ENCODE results near the gene NPW. TPM values are rescaled to one million over a fixed set of nuclear protein-coding genes. Genes with fewer than 3 reads are reported as not detected.
"Not testable (repeated sequence)": the region's sequence is repeated elsewhere in the genome, so short reads cannot be mapped to it uniquely, and the experiment has no call there.

NPW gene
- total and polyA plus RNA-seq, 8 donors = 0.43 to 2.7 (median 0.82) TPM

- 87 to 93% methylated on average over 11 of the region's 11 CpGs for WGBS, 2 donors
- Histone ChIP-seq H3K9me3 (no peaks in the 10 kb centered on the region), H3K27ac (no peak overlapping the region), H3K36me3 (no peaks in the 10 kb centered on the region), H3K4me1 (no peaks in the 10 kb centered on the region), H3K27me3 (no peaks in the 10 kb centered on the region), H3K4me3 (no peak overlapping the region)
- no peak for FAIRE-seq
- DNase-seq = peak in 1 of 6 donors; percentile 26
- TF ChIP-seq, protein P1, sequence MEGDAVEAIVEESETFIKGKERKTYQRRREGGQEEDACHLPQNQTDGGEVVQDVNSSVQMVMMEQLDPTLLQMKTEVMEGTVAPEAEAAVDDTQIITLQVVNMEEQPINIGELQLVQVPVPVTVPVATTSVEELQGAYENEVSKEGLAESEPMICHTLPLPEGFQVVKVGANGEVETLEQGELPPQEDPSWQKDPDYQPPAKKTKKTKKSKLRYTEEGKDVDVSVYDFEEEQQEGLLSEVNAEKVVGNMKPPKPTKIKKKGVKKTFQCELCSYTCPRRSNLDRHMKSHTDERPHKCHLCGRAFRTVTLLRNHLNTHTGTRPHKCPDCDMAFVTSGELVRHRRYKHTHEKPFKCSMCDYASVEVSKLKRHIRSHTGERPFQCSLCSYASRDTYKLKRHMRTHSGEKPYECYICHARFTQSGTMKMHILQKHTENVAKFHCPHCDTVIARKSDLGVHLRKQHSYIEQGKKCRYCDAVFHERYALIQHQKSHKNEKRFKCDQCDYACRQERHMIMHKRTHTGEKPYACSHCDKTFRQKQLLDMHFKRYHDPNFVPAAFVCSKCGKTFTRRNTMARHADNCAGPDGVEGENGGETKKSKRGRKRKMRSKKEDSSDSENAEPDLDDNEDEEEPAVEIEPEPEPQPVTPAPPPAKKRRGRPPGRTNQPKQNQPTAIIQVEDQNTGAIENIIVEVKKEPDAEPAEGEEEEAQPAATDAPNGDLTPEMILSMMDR (IDR thresholded peaks at IDR 0.05) = no peak
- intact Hi-C loops (cut with DNase I) = no loop called here
- no peak for ATAC-seq
Observed at GRCh38 chr16:2030036-2030435, 10.5 kb downstream of the NPW start.

DNA sequence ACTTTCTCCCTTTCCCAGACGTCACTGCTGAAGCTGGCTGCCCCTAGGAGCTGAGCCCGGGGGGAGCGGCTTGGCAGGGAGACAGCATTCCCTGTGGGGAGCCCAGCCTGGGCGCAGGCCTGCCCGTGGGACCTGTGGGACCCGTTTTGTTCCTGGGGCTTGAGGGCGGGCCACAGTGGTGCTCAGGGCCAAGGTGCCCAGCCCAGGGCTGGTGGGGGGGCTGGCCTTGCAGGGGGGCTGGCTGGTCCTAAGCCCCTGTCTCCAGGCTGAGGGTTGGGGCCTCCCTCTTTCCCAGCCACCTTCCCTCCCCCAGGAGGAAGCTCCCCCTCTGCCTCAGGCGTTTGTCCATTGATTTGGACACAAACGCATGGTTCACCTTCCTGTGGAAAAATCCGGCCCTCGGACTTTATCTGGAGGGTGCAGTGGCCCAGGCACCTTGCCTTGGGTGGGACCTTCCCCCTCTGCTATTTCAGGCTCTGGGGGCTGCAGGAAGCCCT is 11.5 kb downstream of the NPW start:
- no peaks in the 10 kb centered on the region for H3K36me3 ChIP-seq
- H3K9me3 ChIP-seq = no peaks in the 10 kb centered on the region
- no peak overlapping the region for H3K4me3 ChIP-seq
- TF ChIP-seq, protein P1 (IDR thresholded peaks at IDR 0.05) = no peak
- WGBS, 2 donors = 78 to 87% methylated on average over 10 to 11 of the region's 11 CpGs
- no peak for FAIRE-seq
- intact Hi-C loops (cut with DNase I) = no loop called here
- no peaks in the 10 kb centered on the region for H3K27me3 ChIP-seq
- peak in 1 of 6 donors; percentile 34 for DNase-seq
- no peak for ATAC-seq
- H3K4me1 ChIP-seq = no peaks in the 10 kb centered on the region
- no peak overlapping the region for H3K27ac ChIP-seq

- FAIRE-seq (no peak), DNase-seq (peak in 2 of 6 donors; percentile 38 to 63), ATAC-seq (no peak)
- 79 to 87% methylated on average over 11 to 15 of the region's 15 CpGs for WGBS, 2 donors
- TF ChIP-seq, protein P1 (IDR thresholded peaks at IDR 0.05) = no peak
- H3K36me3 ChIP-seq = no peaks in the 10 kb centered on the region
- H3K27me3 ChIP-seq = no peaks in the 10 kb centered on the region
- H3K9me3 ChIP-seq = no peaks in the 10 kb centered on the region
- H3K27ac ChIP-seq = peak overlapping the region; percentile 20 to 70 (median 54)
- intact Hi-C loops (cut with DNase I) = no loop called here
- no peak overlapping the region for H3K4me3 ChIP-seq
- H3K4me1 ChIP-seq = no peaks in the 10 kb centered on the region
Observed at GRCh38 chr16:2032285-2033056, 12.9 kb downstream of the NPW start.

GRCh38 chr16:2033057-2033908 is 13.7 kb downstream of the NPW start:
- Histone ChIP-seq H3K36me3 (no peaks in the 10 kb centered on the region), H3K27me3 (no peaks in the 10 kb centered on the region), H3K4me1 (no peaks in the 10 kb centered on the region), H3K9me3 (no peaks in the 10 kb centered on the region), H3K27ac (peak overlapping the region; percentile 20 to 70 (median 54)), H3K4me3 (peak overlapping the region in 1 of 4 donors; percentile 23)
- WGBS, 2 donors = 61 to 62% methylated on average over 37 of the region's 37 CpGs
- ATAC-seq (peak; percentile 21 to 66 (median 55)), DNase-seq (peak in 2 of 6 donors; percentile 36 to 76), FAIRE-seq (no peak)
- intact Hi-C loops (cut with DNase I) = no loop called here
- TF ChIP-seq, protein P1 (IDR thresholded peaks at IDR 0.05) = no peak

DNA sequence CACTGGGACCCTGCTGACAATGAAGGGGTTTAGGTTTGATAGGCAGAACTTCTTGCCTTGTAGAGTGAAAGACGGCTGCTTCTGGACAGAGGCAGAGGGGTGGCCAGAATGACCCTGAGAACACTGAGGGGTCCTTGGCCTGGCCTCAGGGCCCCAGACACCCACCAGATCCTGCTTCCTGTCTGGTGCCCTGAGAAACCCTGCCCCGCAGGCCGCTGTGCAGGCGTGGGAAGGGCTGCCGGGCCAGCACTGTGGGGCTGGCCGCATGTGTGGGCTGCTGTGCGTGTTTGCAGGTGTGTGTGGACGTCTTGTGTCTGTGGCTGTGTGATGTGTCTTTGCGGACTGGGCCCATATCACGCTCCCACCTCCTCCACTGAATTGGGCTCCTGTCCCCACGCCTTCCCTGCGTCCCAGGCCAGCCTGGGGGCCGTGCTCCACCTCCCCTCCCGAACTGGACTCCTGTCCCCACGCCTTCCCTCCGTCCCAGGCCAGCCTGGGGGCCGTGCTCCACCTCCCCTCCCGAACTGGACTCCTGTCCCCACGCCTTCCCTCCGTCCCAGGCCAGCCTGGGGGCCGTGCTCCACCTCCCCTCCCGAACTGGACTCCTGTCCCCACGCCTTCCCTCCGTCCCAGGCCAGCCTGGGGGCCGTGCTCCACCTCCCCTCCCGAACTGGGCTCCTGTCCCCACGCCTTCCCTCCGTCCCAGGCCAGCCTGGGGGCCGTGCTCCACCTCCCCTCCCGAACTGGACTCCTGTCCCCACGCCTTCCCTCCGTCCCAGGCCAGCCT is 14.5 kb downstream of the NPW start:
- ATAC-seq = peak in 2 of 4 donors; percentile 7 to 13
- DNase-seq; H3K27me3 ChIP-seq; FAIRE-seq; intact Hi-C loops (cut with DNase I); H3K36me3 ChIP-seq; H3K4me1 ChIP-seq; H3K9me3 ChIP-seq: not testable (repeated sequence)
- 83 to 85% methylated on average over 15 of the region's 32 CpGs for WGBS, 2 donors
- Histone ChIP-seq H3K4me3 (peak overlapping the region in 1 of 4 donors; percentile 23), H3K27ac (peak overlapping the region in 3 of 4 donors; percentile 42 to 70 (median 66))
